ENCODE results near the gene FAM171A1. TPM values are rescaled to one million over a fixed set of nuclear protein-coding genes. Genes with fewer than 3 reads are reported as not detected.

FAM171A1 gene
- total and polyA plus RNA-seq, 2 of the 13 experiments (the other 11 are each of a cell fraction or from before 2014, with no cell fraction given) = 21.5 to 34.7 TPM

GRCh38 chr10:15324113-15324512 is 47.0 kb downstream of the FAM171A1 start:
- Histone ChIP-seq H2AFZ (ENCODE audit: low read length) (no peak overlapping the region), H3K9me3 (ENCODE audit: low read length) (no peaks in the 10 kb centered on the region), H3K27ac (ENCODE audit: extremely low read length, insufficient read depth, low read length) (no peak overlapping the region), H3K79me2 (ENCODE audit: insufficient read depth, low read length) (peaks cover 37% of the 10 kb centered on the region), H3K4me1 (ENCODE audit: insufficient read depth, low read length) (peaks cover 38% of the 10 kb centered on the region), H3K9ac (ENCODE audit: insufficient read depth, low read depth, low read length) (no peak overlapping the region), H4K20me1 (ENCODE audit: insufficient read depth, low read length) (no peaks in the 10 kb centered on the region; the same call in 1 of the 2 replicates), H3K4me2 (ENCODE audit: low read depth, low read length) (no peak overlapping the region), H3K4me3 (replicated peaks in 1 of 3; ENCODE audit: insufficient read depth in 1 of 3, low read depth in 2 of 3, low read length in 3 of 3) (no peak overlapping the region), H3K36me3 (replicated peaks in 1 of 2; ENCODE audit: control insufficient read depth in 1 of 2, insufficient read depth in 2 of 2, low read length in 2 of 2) (peaks cover 0 to 5% of the 10 kb centered on the region in 2 experiments; a peak in 2 of 5 replicates), H3K27me3 (ENCODE audit: control insufficient read depth in 1 of 2, insufficient read depth in 2 of 2, low read length in 2 of 2) (no peaks in the 10 kb centered on the region)
- FAIRE-seq (no peak), DNase-seq (ENCODE audit: low spot score) (no peak), ATAC-seq (no peak)
- in situ Hi-C loops (cut with HindIII; ENCODE audit: extremely low pct_ligation_motif_present, low pct_unique_long_range_greater_than_20kb) = no loop called here
- POLR2A ChIA-PET = no interaction called here
- no peak for TF ChIP-seq ETV5 (CRISPR knock-in tag; IDR thresholded peaks at IDR 0.05; ENCODE audit: borderline replicate concordance)
- TF ChIP-seq CEBPZ (IDR thresholded peaks at IDR 0.05; ENCODE audit: low read length) = no peak
- no peak for TF ChIP-seq ZMYM3 (CRISPR knock-in tag; IDR thresholded peaks at IDR 0.05)
- TF ChIP-seq, protein P1, sequence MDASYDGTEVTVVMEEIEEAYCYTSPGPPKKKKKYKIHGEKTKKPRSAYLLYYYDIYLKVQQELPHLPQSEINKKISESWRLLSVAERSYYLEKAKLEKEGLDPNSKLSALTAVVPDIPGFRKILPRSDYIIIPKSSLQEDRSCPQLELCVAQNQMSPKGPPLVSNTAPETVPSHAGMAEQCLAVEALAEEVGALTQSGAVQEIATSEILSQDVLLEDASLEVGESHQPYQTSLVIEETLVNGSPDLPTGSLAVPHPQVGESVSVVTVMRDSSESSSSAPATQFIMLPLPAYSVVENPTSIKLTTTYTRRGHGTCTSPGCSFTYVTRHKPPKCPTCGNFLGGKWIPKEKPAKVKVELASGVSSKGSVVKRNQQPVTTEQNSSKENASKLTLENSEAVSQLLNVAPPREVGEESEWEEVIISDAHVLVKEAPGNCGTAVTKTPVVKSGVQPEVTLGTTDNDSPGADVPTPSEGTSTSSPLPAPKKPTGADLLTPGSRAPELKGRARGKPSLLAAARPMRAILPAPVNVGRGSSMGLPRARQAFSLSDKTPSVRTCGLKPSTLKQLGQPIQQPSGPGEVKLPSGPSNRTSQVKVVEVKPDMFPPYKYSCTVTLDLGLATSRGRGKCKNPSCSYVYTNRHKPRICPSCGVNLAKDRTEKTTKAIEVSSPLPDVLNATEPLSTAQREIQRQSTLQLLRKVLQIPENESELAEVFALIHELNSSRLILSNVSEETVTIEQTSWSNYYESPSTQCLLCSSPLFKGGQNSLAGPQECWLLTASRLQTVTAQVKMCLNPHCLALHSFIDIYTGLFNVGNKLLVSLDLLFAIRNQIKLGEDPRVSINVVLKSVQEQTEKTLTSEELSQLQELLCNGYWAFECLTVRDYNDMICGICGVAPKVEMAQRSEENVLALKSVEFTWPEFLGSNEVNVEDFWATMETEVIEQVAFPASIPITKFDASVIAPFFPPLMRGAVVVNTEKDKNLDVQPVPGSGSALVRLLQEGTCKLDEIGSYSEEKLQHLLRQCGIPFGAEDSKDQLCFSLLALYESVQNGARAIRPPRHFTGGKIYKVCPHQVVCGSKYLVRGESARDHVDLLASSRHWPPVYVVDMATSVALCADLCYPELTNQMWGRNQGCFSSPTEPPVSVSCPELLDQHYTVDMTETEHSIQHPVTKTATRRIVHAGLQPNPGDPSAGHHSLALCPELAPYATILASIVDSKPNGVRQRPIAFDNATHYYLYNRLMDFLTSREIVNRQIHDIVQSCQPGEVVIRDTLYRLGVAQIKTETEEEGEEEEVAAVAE (CRISPR knock-in tag; IDR thresholded peaks at IDR 0.05; ENCODE audit: borderline replicate concordance) = no peak
- TF ChIP-seq SETDB1 (CRISPR knock-in tag; IDR thresholded peaks at IDR 0.05; ENCODE audit: borderline replicate concordance) = no peak
- TF ChIP-seq, protein P2, sequence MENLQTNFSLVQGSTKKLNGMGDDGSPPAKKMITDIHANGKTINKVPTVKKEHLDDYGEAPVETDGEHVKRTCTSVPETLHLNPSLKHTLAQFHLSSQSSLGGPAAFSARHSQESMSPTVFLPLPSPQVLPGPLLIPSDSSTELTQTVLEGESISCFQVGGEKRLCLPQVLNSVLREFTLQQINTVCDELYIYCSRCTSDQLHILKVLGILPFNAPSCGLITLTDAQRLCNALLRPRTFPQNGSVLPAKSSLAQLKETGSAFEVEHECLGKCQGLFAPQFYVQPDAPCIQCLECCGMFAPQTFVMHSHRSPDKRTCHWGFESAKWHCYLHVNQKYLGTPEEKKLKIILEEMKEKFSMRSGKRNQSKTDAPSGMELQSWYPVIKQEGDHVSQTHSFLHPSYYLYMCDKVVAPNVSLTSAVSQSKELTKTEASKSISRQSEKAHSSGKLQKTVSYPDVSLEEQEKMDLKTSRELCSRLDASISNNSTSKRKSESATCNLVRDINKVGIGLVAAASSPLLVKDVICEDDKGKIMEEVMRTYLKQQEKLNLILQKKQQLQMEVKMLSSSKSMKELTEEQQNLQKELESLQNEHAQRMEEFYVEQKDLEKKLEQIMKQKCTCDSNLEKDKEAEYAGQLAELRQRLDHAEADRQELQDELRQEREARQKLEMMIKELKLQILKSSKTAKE (CRISPR knock-in tag; IDR thresholded peaks at IDR 0.05; ENCODE audit: borderline replicate concordance) = no peak
- TF ChIP-seq SSRP1 (CRISPR knock-in tag; IDR thresholded peaks at IDR 0.05) = no peak
- no peak for TF ChIP-seq HMG20B (CRISPR knock-in tag; conservative IDR thresholded peaks at IDR 0.05)
- no peak for TF ChIP-seq ZNF431 (CRISPR knock-in tag; IDR thresholded peaks at IDR 0.05; ENCODE audit: borderline replicate concordance, low read depth)
- no peak for TF ChIP-seq YEATS2 (CRISPR knock-in tag; IDR thresholded peaks at IDR 0.05; ENCODE audit: borderline replicate concordance)
- no peak for TF ChIP-seq HINFP (CRISPR knock-in tag; IDR thresholded peaks at IDR 0.05; ENCODE audit: low read depth)
- 97% methylated on average over 8 of the region's 8 CpGs for WGBS (ENCODE audit: low lambda C conversion rate)
- CTCF ChIA-PET (ENCODE audit: low intra/inter-chr PET ratio, low total read pairs) = no interaction called here
- intact Hi-C loops (cut with micrococcal nuclease; ENCODE audit: unreplicated experiment) = no loop called here
- no TSS peak for BruUV-seq (replicated peaks)
